Gastroesophageal sphincter (tissue), 4 donors: ENCODE measurements around the gene PAFAH2. TPM values are rescaled to one million over a fixed set of nuclear protein-coding genes. Genes with fewer than 3 reads are reported as not detected.

Experiments used
- ATAC-seq: fragments of 150-250 bp; one replicate; pipeline ENCODE4 v1.9.1; 2016; ENCODE audit warnings: mild to moderate bottlenecking, moderate library complexity
- H3K27ac ChIP-seq, 4 donors: fragments of 200-600 bp; sonication (generic) in 3 of 4; 1 replicate in 3 of 4; 2 replicates in 1 of 4; pipeline ENCODE4 v1.5.1; 2016 to 2019
- H3K27me3 ChIP-seq: fragments of 200-600 bp; sonication (generic); one replicate; pipeline ENCODE4 v1.5.1; 2019
- H3K36me3 ChIP-seq, 2 donors: fragments of 200-600 bp; sonication (generic); one replicate each; pipeline ENCODE4 v1.5.1; 2019; ENCODE audit warnings: control low read depth in 1 of 2
- H3K4me1 ChIP-seq, 3 donors: fragments of 200-600 bp; sonication (generic); 1 replicate in 2 of 3; 2 replicates in 1 of 3; pipeline ENCODE4 v1.5.1; 2016 to 2019; ENCODE audit warnings: control low read depth in 2 of 3
- H3K4me3 ChIP-seq, 2 donors: fragments of 200-600 bp; sonication (generic); one replicate each; pipeline ENCODE4 v1.5.1; 2019; ENCODE audit warnings: mild to moderate bottlenecking in 1 of 2, moderate library complexity in 1 of 2
- H3K9me3 ChIP-seq, 3 donors: fragments of 200-600 bp; sonication (generic); one replicate each; pipeline ENCODE4 v1.5.1; 2017 to 2019; ENCODE audit warnings: control low read depth in 2 of 3
- EP300 ChIP-seq: sonication (generic); formaldehyde crosslinking; IDR thresholded peaks from one replicate; pipeline ENCODE4 v1.6.1; 2017; ENCODE audit warnings: antibody characterized with exemption, mild to moderate bottlenecking
- POLR2A ChIP-seq, 2 donors: fragments of 450-650 bp; IDR thresholded peaks; one replicate each; pipeline ENCODE4 v1.6.1; 2017; ENCODE audit warnings: antibody characterized with exemption in 2 of 2, mild to moderate bottlenecking in 2 of 2, moderate library complexity in 1 of 2
- POLR2AphosphoS5 ChIP-seq: sonication (generic); formaldehyde crosslinking; IDR thresholded peaks from one replicate; pipeline ENCODE4 v1.6.1; 2017; ENCODE audit warnings: antibody characterized with exemption
- WGBS, 2 donors: methylation state at CpG; one replicate each; pipeline ENCODE4 v1.1.5; 2018; ENCODE audit warnings: low coverage in 1 of 2; 5-methylcytosine and 5-hydroxymethylcytosine counted together
- total RNA-seq, 4 donors: library from RNA; depleted of rRNA; stranded (reverse); fragments of >200 nt; gene quantifications; one replicate each; pipeline ENCODE4 v1.1.0, GENCODE V29; 2016
- TF ChIP-seq, protein P1 (sequence below), 4 experiments: fragments of 200-600 bp in 2 of 4; fragments of 450-650 bp in 2 of 4; sonication (generic) in 1 of 4; IDR thresholded peaks; one replicate each; pipeline ENCODE4 v1.5.1; 2017 to 2019; ENCODE audit warnings: antibody characterized with exemption in 4 of 4, mild to moderate bottlenecking in 2 of 4, moderate library complexity in 2 of 4

PAFAH2 gene
- total RNA-seq, 4 donors from 2014 or later, result 6.6 to 12.2 (median 8.5) TPM

DNA sequence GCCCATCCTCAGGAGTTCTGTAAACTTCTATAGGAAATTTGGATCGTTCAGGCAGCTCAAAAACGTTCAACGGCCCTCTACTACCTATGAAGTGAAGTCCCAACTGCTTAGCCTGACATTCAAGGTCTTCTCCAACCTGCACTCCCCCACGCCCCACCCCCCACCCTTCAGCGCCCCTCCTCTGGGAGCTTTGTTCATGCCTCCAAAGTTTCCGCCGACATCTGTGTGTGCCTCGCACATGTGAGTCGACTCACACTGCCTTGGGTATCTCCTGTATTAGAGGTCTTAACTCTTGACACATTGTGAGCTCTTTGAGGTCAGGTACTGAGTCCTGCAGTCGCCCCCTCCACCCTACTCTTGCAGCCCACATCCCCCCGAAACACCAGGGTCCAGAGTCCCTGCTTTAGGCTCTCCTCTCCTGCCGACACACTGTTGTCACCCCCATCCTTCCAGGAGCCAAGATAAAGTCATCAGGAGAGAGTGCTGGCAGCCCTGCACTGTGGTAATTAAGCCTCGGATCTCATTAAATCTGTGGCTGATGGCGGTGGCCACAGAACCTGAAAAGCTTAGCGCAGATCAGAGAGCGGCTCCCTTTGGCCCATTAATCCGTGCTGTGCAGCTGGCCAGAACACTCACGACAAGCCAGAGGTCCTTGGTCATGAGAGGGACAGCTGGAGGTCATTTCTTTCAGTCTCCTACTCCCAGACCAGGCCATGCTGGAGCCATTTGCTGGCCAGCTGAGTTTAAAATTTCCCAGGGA lies 1.4 kb upstream of the PAFAH2 start:
- WGBS, 2 donors, result 81 to 100% methylated on average over 1 to 13 of the region's 18 CpGs

DNA sequence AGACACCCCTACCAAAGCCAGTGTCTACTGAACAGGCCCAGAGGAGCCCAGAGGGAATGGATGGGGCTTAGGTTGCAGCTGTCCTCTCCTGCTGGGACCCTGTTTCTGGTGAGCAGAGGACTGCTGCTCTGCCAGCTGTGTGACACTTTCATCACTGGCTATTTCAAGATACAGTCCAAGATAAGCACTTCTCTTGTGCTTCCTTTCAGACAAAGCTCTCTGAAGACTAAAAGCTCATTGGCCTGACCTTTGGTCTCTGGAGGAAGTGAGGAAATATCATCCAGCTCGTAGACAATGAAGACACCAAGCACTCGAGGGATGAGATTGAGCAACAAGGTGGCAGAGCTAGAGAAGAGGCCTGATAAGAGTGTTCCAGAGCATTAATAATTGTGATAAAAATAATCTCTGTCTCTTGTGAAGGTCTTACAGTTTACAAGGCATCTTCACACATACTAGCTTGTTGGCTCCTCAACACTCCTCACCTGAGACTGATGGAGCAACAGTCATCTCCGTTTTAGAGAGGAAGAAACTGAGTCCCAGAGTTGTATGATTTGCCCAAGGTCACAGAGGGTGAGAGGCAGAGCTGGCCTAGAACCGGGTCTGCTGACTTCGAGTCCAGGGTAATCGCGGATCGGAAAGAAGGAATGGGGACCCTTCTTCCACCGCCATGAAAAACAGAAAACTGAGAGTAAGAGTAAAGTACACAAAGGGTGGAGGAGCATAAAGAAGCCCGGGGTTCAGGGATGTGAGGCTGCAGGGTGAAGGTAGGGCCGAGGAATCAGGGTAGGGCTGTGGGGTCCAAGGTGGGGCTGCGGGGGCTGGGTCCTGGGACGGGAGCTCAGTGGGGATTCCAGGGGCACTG lies 666 bp downstream of the PAFAH2 start:
- peak overlapping the region; percentile 47 to 87 (median 86) for H3K27ac ChIP-seq
- no peaks in the 10 kb centered on the region for H3K9me3 ChIP-seq
- H3K4me3 ChIP-seq, result peak overlapping the region; percentile 63 to 65
- H3K4me1 ChIP-seq, result peaks cover 3 to 23% (median 7%) of the 10 kb centered on the region in 3 donors
- TF ChIP-seq, protein P1, sequence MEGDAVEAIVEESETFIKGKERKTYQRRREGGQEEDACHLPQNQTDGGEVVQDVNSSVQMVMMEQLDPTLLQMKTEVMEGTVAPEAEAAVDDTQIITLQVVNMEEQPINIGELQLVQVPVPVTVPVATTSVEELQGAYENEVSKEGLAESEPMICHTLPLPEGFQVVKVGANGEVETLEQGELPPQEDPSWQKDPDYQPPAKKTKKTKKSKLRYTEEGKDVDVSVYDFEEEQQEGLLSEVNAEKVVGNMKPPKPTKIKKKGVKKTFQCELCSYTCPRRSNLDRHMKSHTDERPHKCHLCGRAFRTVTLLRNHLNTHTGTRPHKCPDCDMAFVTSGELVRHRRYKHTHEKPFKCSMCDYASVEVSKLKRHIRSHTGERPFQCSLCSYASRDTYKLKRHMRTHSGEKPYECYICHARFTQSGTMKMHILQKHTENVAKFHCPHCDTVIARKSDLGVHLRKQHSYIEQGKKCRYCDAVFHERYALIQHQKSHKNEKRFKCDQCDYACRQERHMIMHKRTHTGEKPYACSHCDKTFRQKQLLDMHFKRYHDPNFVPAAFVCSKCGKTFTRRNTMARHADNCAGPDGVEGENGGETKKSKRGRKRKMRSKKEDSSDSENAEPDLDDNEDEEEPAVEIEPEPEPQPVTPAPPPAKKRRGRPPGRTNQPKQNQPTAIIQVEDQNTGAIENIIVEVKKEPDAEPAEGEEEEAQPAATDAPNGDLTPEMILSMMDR (IDR thresholded peaks at IDR 0.05), result no peak
- ATAC-seq, result peak; percentile 31
- no peaks in the 10 kb centered on the region for H3K27me3 ChIP-seq
- 1 to 5% methylated on average over 7 to 11 of the region's 13 CpGs for WGBS, 2 donors
- peaks cover 0 to 13% of the 10 kb centered on the region in 2 donors for H3K36me3 ChIP-seq

More for the DNA sequence above, 1.4 kb upstream of the PAFAH2 start:
- H3K36me3 ChIP-seq, result no peaks in the 10 kb centered on the region
- H3K27ac ChIP-seq, result peak overlapping the region in 1 of 4 donors; percentile 86
- no peaks in the 10 kb centered on the region for H3K9me3 ChIP-seq
- no peak overlapping the region for H3K4me3 ChIP-seq
- TF ChIP-seq, protein P1 (IDR thresholded peaks at IDR 0.05), result no peak
- TF ChIP-seq EP300 (no peak), POLR2A (IDR thresholded peaks at IDR 0.05) (no peak), POLR2AphosphoS5 (no peak)
- H3K4me1 ChIP-seq, result peaks cover 3 to 23% (median 7%) of the 10 kb centered on the region in 3 donors
- H3K27me3 ChIP-seq, result no peaks in the 10 kb centered on the region
- no peak for ATAC-seq

DNA sequence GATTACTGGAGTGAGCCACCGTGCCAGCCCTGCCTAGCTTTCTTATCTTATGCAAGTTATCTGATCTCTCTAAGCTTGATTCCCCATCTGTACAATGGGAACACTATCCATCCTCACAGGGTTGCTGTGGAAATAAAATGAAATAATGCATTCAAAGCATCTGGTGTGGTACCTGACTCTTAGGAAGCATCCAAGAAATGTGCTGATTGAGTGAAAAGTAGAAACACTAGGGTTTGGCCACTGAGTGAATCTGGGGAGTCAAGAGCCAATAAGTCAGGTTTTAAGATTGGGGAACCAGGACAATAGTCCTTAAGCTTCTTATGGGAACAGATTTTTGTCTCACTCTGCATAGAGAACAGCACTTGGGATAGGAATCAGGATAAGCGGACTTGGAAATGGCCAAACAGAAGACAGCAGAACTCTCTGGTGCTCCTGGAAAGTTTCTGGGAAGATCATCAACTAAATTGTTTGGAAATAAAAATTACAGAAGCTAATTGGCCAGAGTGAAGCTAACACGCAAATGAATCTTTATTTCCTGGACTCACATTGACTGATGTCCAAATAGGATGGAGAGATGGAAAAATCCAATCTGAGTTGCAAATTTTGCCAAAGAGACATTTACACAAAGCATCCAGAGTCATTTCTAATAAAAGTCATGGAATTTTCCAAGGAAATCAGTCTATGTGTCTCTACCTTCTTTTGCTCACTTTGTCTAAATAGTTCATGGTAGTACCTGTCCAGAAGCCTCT lies 3.3 kb downstream of the PAFAH2 start:
- ATAC-seq, result no peak
- 82 to 85% methylated on average over 2 to 3 of the region's 3 CpGs for WGBS, 2 donors
- Histone ChIP-seq H3K36me3 (peaks cover 0 to 29% of the 10 kb centered on the region in 2 donors), H3K27me3 (no peaks in the 10 kb centered on the region), H3K27ac (no peak overlapping the region), H3K9me3 (no peaks in the 10 kb centered on the region), H3K4me1 (peaks cover 3 to 23% (median 7%) of the 10 kb centered on the region in 3 donors), H3K4me3 (no peak overlapping the region)
- TF ChIP-seq POLR2A (IDR thresholded peaks at IDR 0.05), result no peak
- TF ChIP-seq EP300, result no peak
- no peak for TF ChIP-seq POLR2AphosphoS5
- TF ChIP-seq, protein P1 (IDR thresholded peaks at IDR 0.05), result no peak

DNA sequence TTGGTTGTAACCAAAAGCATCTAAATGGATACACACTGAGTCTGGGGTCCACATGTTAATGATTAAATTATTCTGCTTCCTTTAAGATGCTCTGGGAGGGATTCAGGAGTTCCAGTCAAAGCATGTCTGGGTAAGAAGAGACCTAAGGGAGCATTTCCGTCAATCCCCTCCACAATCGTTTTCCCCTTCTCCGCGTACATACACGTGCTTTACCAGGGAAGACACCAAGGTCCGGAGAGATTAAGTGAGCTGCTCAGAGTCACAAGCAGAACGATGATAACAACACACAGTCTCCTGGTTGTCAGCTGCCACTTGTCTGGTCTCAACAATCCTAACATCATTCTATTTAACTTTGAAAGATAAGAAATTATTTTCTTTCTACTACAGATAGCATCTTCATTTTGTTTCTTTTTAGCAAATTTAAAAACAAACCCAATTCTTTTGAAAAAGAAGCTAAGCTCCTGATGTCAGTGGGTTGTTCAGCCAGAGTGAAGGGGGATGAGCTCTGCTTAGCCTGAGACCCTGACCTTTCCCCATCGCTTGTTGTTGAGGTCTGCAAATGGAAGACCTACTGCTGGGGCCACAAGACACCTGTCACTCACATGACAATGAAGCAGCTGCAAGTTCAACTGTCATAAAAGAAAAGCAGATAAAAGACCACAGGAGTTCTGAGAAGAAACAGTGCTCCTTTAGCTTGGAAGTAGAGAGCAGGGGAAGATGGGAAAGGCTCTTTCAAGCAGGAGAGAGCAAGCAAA lies 4.5 kb downstream of the PAFAH2 start:
- no peak for ATAC-seq
- WGBS, 2 donors, result 78 to 84% methylated on average over 6 to 8 of the region's 8 CpGs
- no peak overlapping the region for H3K4me3 ChIP-seq

More for the DNA sequence above, 4.5 kb downstream of the PAFAH2 start:
- Histone ChIP-seq H3K27ac (no peak overlapping the region), H3K36me3 (peaks cover 0 to 39% of the 10 kb centered on the region in 2 donors), H3K9me3 (no peaks in the 10 kb centered on the region), H3K4me1 (peaks cover 3 to 17% (median 7%) of the 10 kb centered on the region in 3 donors), H3K27me3 (no peaks in the 10 kb centered on the region)
- TF ChIP-seq POLR2AphosphoS5 (no peak), EP300 (no peak), POLR2A (IDR thresholded peaks at IDR 0.05) (no peak)
- TF ChIP-seq, protein P1 (IDR thresholded peaks at IDR 0.05), result no peak
